Right cardiac atrium (tissue), 5 donors: Measurements from ENCODE around the gene ST6GALNAC6. TPM values are rescaled to one million over a fixed set of nuclear protein-coding genes. Genes with fewer than 3 reads are reported as not detected.

Experiments
- ATAC-seq, 2 donors: fragments of 200-7000 bp; cut with Tn5 transposase; one replicate each; pipeline versions ENCODE4 v1.8.0 to v1.9.1; 2020; ENCODE audit warnings: moderate library complexity in 2 of 2, mild to moderate bottlenecking in 1 of 2
- DNase-seq, 3 donors: peaks; one replicate each; pipeline ENCODE4 v3.0.0-alpha.2; 2020
- H3K27ac ChIP-seq: one replicate; pipeline ENCODE4 v1.5.1; 2013; ENCODE audit warnings: mild to moderate bottlenecking, low read length, control low read depth, moderate library complexity
- H3K27me3 ChIP-seq: one replicate; pipeline ENCODE4 v1.6.1; 2013; ENCODE audit not compliant: control insufficient read depth, insufficient read depth
- H3K4me1 ChIP-seq: one replicate; pipeline ENCODE4 v1.6.1; 2013; ENCODE audit warnings: low read length; ENCODE audit not compliant: control insufficient read depth, insufficient read depth
- H3K4me3 ChIP-seq: one replicate; pipeline ENCODE4 v1.5.1; 2013; ENCODE audit warnings: low read length, control low read depth
- H3K9me3 ChIP-seq: one replicate; pipeline ENCODE4 v1.6.1; 2013; ENCODE audit warnings: low read length; ENCODE audit not compliant: control insufficient read depth
- WGBS: extraction: QIAGEN DNeasy Blood & Tissue Kit; methylation state at CpG from one replicate; pipeline ENCODE4 v1.1.7; 2013; 5-methylcytosine and 5-hydroxymethylcytosine counted together
- intact Hi-C, 4 donors: fragments of 100-400 bp; cut with DNase I; formaldehyde crosslinking; loops; one replicate each; pipeline versions ENCODE4 v1.11.0 to v1.14.0; 2022 to 2023
- polyA plus RNA-seq: library from polyadenylated mRNA; stranded (reverse); fragments of 200-250 nt; gene quantifications from one replicate; pipeline ENCODE4 v1.2.3, GENCODE V29; 2013
- total RNA-seq, 4 donors: library from RNA; stranded (reverse); fragmentation: NEBNext Ultra II Directional; extraction: Animal tissue kit (Norgen Biotek cat#: 25700); gene quantifications; one replicate each; pipeline ENCODE4 v1.2.1, GENCODE V29; 2021
- donor health status: healthy with polysubstance abuse.
- donor health status: DM: no; HTN: yes; CAD: no.
- donor health status: DM: no; HTN: no; CAD: no.
- donor health status: DM: no; HTN: yes; CAD: no; lungs with severe emphysema.
- donor health status: DM: yes; HTN: yes; CAD: no.

Gene ST6GALNAC6
- total and polyA plus RNA-seq, 5 donors = 55.9 to 73.7 (median 65.1) TPM

- intact Hi-C loops = loop anchor here in 2 of 4 donors (2.0 to 5.0 kb wide), 3 partner anchors 35 to 115 kb away; partner anchors contain the start of genes AK1 (in 1 of the 2) and FPGS (in 1 of the 2)
- ATAC-seq (peak; percentile 87 to 95), DNase-seq (peak; percentile 95 to 99 (median 98))
- no peaks in the 10 kb centered on the region for H3K9me3 ChIP-seq
- H3K4me1 ChIP-seq = peaks cover 15% of the 10 kb centered on the region
- peak within 1 kb of the TSS; percentile 65 for H3K4me3 ChIP-seq
- H3K27ac ChIP-seq = peak within 1 kb of the TSS; percentile 77
- H3K27me3 ChIP-seq = no peaks in the 10 kb centered on the region
- WGBS = 2% methylated on average over 71 of the region's 71 CpGs
Observed at GRCh38 chr9:127916720-127917581, 17.5 kb upstream of the ST6GALNAC6 start, which contains the start of gene ST6GALNAC4. ST6GALNAC4 (minus strand) TSS chr9:127917041; CDS start chr9:127916419, 622 bp downstream.

- 28% methylated on average over 27 of the region's 27 CpGs for WGBS
- Histone ChIP-seq H3K4me3 (peak overlapping the region; percentile 65), H3K4me1 (peaks cover 15% of the 10 kb centered on the region), H3K9me3 (no peaks in the 10 kb centered on the region), H3K27ac (peak overlapping the region; percentile 37), H3K27me3 (no peaks in the 10 kb centered on the region)
- intact Hi-C loops = loop anchor here in 2 of 4 donors (2.0 to 5.0 kb wide), 3 partner anchors 34 to 114 kb away; partner anchors contain the start of genes AK1 (in 1 of the 2) and FPGS (in 1 of the 2)
- no peak for ATAC-seq
- DNase-seq = peak in 2 of 3 donors; percentile 29 to 44
Observed at GRCh38 chr9:127915801-127916719, 16.7 kb upstream of the ST6GALNAC6 start.

- DNase-seq = peak in 2 of 3 donors; percentile 44 to 51
- no peaks in the 10 kb centered on the region for H3K9me3 ChIP-seq
- no peak overlapping the region for H3K4me3 ChIP-seq
- peaks cover 15% of the 10 kb centered on the region for H3K4me1 ChIP-seq
- no peaks in the 10 kb centered on the region for H3K27me3 ChIP-seq
- no peak overlapping the region for H3K27ac ChIP-seq
- 78% methylated on average over 5 of the region's 5 CpGs for WGBS
- intact Hi-C loops = loop anchor here in 1 of 4 donors (5.0 kb wide), 2 partner anchors 33 to 113 kb away; partner anchors contain the start of gene FPGS
- ATAC-seq = no peak
Observed at GRCh38 chr9:127915325-127915752, 15.9 kb upstream of the ST6GALNAC6 start.

- Histone ChIP-seq H3K9me3 (no peaks in the 10 kb centered on the region), H3K27ac (no peak overlapping the region), H3K4me3 (no peak overlapping the region), H3K27me3 (no peaks in the 10 kb centered on the region), H3K4me1 (peaks cover 12% of the 10 kb centered on the region)
- peak in 1 of 3 donors; percentile 47 for DNase-seq
- 96% methylated on average over 11 of the region's 11 CpGs for WGBS
- intact Hi-C loops = no loop called here
- no peak for ATAC-seq
Observed at GRCh38 chr9:127913682-127914081, 14.3 kb upstream of the ST6GALNAC6 start.

GRCh38 chr9:127912882-127913281 is 13.5 kb upstream of the ST6GALNAC6 start:
- Histone ChIP-seq H3K4me1 (peaks cover 7% of the 10 kb centered on the region), H3K27ac (no peak overlapping the region), H3K9me3 (no peaks in the 10 kb centered on the region), H3K4me3 (no peak overlapping the region), H3K27me3 (no peaks in the 10 kb centered on the region)
- no peak for ATAC-seq
- intact Hi-C loops = no loop called here
- DNase-seq = peak in 2 of 3 donors; percentile 32 to 43
- WGBS = 92% methylated on average over 5 of the region's 5 CpGs

- H3K27me3 ChIP-seq = no peaks in the 10 kb centered on the region
- no peaks in the 10 kb centered on the region for H3K9me3 ChIP-seq
- no peak overlapping the region for H3K27ac ChIP-seq
- DNase-seq (peak in 2 of 3 donors; percentile 52 to 59), ATAC-seq (no peak)
- no peak overlapping the region for H3K4me3 ChIP-seq
- H3K4me1 ChIP-seq = peaks cover 5% of the 10 kb centered on the region
- intact Hi-C loops = no loop called here
- WGBS = 95% methylated on average over 31 of the region's 31 CpGs
Observed at GRCh38 chr9:127912296-127912695, 12.9 kb upstream of the ST6GALNAC6 start.

GRCh38 chr9:127910613-127911205 is 11.3 kb upstream of the ST6GALNAC6 start:
- DNase-seq = peak in 2 of 3 donors; percentile 42 to 53

GRCh38 chr9:127909839-127910273 is 10.5 kb upstream of the ST6GALNAC6 start:
- Histone ChIP-seq H3K4me1 (no peaks in the 10 kb centered on the region), H3K4me3 (no peak overlapping the region), H3K9me3 (no peaks in the 10 kb centered on the region), H3K27ac (no peak overlapping the region), H3K27me3 (no peaks in the 10 kb centered on the region)
- intact Hi-C loops = no loop called here
- ATAC-seq = no peak
- WGBS = 86% methylated on average over 17 of the region's 17 CpGs
- DNase-seq = peak in 2 of 3 donors; percentile 64 to 66

More at GRCh38 chr9:127910613-127911205, 11.3 kb upstream of the ST6GALNAC6 start:
- Histone ChIP-seq H3K4me1 (no peaks in the 10 kb centered on the region), H3K27me3 (no peaks in the 10 kb centered on the region), H3K27ac (no peak overlapping the region), H3K9me3 (no peaks in the 10 kb centered on the region), H3K4me3 (no peak overlapping the region)
- 67% methylated on average over 6 of the region's 6 CpGs for WGBS
- ATAC-seq = no peak
- intact Hi-C loops = no loop called here

GRCh38 chr9:127908660-127908926 is 9.2 kb upstream of the ST6GALNAC6 start:
- peak in 1 of 3 donors; percentile 36 for DNase-seq
- Histone ChIP-seq H3K4me1 (peaks cover 8% of the 10 kb centered on the region), H3K27me3 (no peaks in the 10 kb centered on the region), H3K27ac (no peak overlapping the region), H3K9me3 (no peaks in the 10 kb centered on the region), H3K4me3 (no peak overlapping the region)
- no peak for ATAC-seq
- 95% methylated on average over 10 of the region's 10 CpGs for WGBS
- intact Hi-C loops = no loop called here

- Histone ChIP-seq H3K4me3 (no peak overlapping the region), H3K27ac (no peak overlapping the region), H3K9me3 (no peaks in the 10 kb centered on the region), H3K4me1 (peaks cover 8% of the 10 kb centered on the region), H3K27me3 (no peaks in the 10 kb centered on the region)
- intact Hi-C loops = no loop called here
- no peak for ATAC-seq
- DNase-seq = peak in 1 of 3 donors; percentile 47
- WGBS = 85% methylated on average over 35 of the region's 35 CpGs
Observed at GRCh38 chr9:127907867-127908659, 8.7 kb upstream of the ST6GALNAC6 start.
